Medulla oblongata (tissue), 1 donor: ENCODE data around the gene AGAP1.

Experiments
- DNase-seq: peaks from one replicate; pipeline ENCODE4 v3.0.0-alpha.2; 2015; ENCODE audit errors: extremely low spot score

Gene AGAP1

GRCh38 chr2:235810846-235811245 lies 317.0 kb downstream of the AGAP1 start:
- DNase-seq = no peak

- DNase-seq = no peak
These were observed 317.8 kb downstream of the AGAP1 start for GRCh38 chr2:235811446-235812184.

GRCh38 chr2:235812185-235812665 lies 318.4 kb downstream of the AGAP1 start:
- no peak for DNase-seq

- no peak for DNase-seq
These were observed 319.6 kb downstream of the AGAP1 start for GRCh38 chr2:235813398-235813797.

GRCh38 chr2:235820571-235820970 lies 326.7 kb downstream of the AGAP1 start:
- no peak for DNase-seq

GRCh38 chr2:235824331-235824730 lies 330.5 kb downstream of the AGAP1 start:
- no peak for DNase-seq

GRCh38 chr2:235825946-235826345 lies 332.1 kb downstream of the AGAP1 start:
- DNase-seq = no peak

- DNase-seq = no peak
These were observed 333.0 kb downstream of the AGAP1 start for GRCh38 chr2:235826826-235827225.

- no peak for DNase-seq
These were observed 333.7 kb downstream of the AGAP1 start for GRCh38 chr2:235827585-235827992.

GRCh38 chr2:235829726-235830125 lies 335.9 kb downstream of the AGAP1 start:
- no peak for DNase-seq

- DNase-seq = no peak
These were observed 337.9 kb downstream of the AGAP1 start for GRCh38 chr2:235831755-235832154.

- no peak for DNase-seq
These were observed 339.1 kb downstream of the AGAP1 start for GRCh38 chr2:235832941-235833340.

GRCh38 chr2:235833971-235834620 lies 340.3 kb downstream of the AGAP1 start:
- DNase-seq = no peak

- no peak for DNase-seq
These were observed 340.9 kb downstream of the AGAP1 start for GRCh38 chr2:235834781-235835180.

GRCh38 chr2:235835810-235836209 lies 342.0 kb downstream of the AGAP1 start:
- no peak for DNase-seq

- DNase-seq = no peak
These were observed 342.7 kb downstream of the AGAP1 start for GRCh38 chr2:235836491-235836911.

GRCh38 chr2:235839226-235839625 lies 345.4 kb downstream of the AGAP1 start:
- no peak for DNase-seq

GRCh38 chr2:235839974-235840373 lies 346.1 kb downstream of the AGAP1 start:
- no peak for DNase-seq

GRCh38 chr2:235841863-235842262 lies 348.0 kb downstream of the AGAP1 start:
- DNase-seq = no peak

GRCh38 chr2:235842941-235843340 lies 349.1 kb downstream of the AGAP1 start:
- DNase-seq = no peak

- DNase-seq = no peak
These were observed 349.9 kb downstream of the AGAP1 start for GRCh38 chr2:235843591-235844395.

GRCh38 chr2:235844561-235844960 lies 350.7 kb downstream of the AGAP1 start:
- no peak for DNase-seq
